GM19467 (cell line): ENCODE results near the gene ASPSCR1.

ENCODE experiments used
- ATAC-seq: cut with Tn5 transposase; IDR thresholded peaks from one replicate; pipeline ENCODE4 v1.9.1; 2021; ENCODE audit warnings: mild to moderate bottlenecking, moderate library complexity; ENCODE audit not compliant: unreplicated experiment

ASPSCR1 gene

GRCh38 chr17:81998691-81999438 is 21.4 kb downstream of the ASPSCR1 start:
- no peak for ATAC-seq

GRCh38 chr17:81999587-81999975 is 22.2 kb downstream of the ASPSCR1 start:
- no peak for ATAC-seq

- no peak for ATAC-seq
Observed at GRCh38 chr17:81999976-82000802, 22.8 kb downstream of the ASPSCR1 start.

GRCh38 chr17:82000803-82001570 is 23.6 kb downstream of the ASPSCR1 start:
- no peak for ATAC-seq

GRCh38 chr17:82001571-82002056 is 24.2 kb downstream of the ASPSCR1 start:
- no peak for ATAC-seq

- ATAC-seq: no peak
Observed at GRCh38 chr17:82003411-82004381, 26.3 kb downstream of the ASPSCR1 start.

- no peak for ATAC-seq
Observed at GRCh38 chr17:82004517-82005455, 27.4 kb downstream of the ASPSCR1 start.

- no peak for ATAC-seq
Observed at GRCh38 chr17:82005701-82006348, 28.4 kb downstream of the ASPSCR1 start.

- ATAC-seq: no peak
Observed at GRCh38 chr17:82006468-82007227, 29.2 kb downstream of the ASPSCR1 start.

GRCh38 chr17:82007228-82007494 is 29.7 kb downstream of the ASPSCR1 start:
- ATAC-seq: no peak

- no peak for ATAC-seq
Observed at GRCh38 chr17:82007495-82008257, 30.2 kb downstream of the ASPSCR1 start.

GRCh38 chr17:82008258-82008940 is 31.0 kb downstream of the ASPSCR1 start:
- no peak for ATAC-seq

- ATAC-seq: no peak
Observed at GRCh38 chr17:82008941-82009405, 31.5 kb downstream of the ASPSCR1 start.

GRCh38 chr17:82009413-82009812 is 32.0 kb downstream of the ASPSCR1 start:
- no peak for ATAC-seq

GRCh38 chr17:82010575-82011525 is 33.4 kb downstream of the ASPSCR1 start:
- no peak for ATAC-seq
